ENCODE measurements around the gene FAT1.

DNA sequence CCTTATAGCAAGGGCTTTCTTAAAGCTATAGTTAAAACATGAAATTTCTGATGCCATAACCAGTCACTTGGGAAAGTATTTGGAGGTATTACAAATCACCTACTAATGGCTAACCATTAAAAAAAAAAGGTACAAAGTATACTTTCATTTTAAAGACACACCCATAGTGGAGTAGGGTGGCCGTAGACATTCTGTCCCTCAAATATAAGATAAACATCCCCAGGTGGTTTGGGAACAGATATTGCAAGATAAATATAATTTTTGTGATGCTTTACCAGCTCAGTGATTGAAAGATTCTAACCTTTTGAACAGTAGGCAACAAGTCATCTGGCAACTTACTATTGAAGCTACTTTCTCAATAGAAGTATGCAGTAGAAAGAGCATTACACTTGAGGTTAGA is 6.2 kb upstream of the FAT1 start:
- TF ChIP-seq, protein P1, sequence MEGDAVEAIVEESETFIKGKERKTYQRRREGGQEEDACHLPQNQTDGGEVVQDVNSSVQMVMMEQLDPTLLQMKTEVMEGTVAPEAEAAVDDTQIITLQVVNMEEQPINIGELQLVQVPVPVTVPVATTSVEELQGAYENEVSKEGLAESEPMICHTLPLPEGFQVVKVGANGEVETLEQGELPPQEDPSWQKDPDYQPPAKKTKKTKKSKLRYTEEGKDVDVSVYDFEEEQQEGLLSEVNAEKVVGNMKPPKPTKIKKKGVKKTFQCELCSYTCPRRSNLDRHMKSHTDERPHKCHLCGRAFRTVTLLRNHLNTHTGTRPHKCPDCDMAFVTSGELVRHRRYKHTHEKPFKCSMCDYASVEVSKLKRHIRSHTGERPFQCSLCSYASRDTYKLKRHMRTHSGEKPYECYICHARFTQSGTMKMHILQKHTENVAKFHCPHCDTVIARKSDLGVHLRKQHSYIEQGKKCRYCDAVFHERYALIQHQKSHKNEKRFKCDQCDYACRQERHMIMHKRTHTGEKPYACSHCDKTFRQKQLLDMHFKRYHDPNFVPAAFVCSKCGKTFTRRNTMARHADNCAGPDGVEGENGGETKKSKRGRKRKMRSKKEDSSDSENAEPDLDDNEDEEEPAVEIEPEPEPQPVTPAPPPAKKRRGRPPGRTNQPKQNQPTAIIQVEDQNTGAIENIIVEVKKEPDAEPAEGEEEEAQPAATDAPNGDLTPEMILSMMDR (IDR thresholded peaks at IDR 0.05): no peak
- TF ChIP-seq POLR2A (IDR thresholded peaks at IDR 0.05) (no peak), POLR2AphosphoS5 (IDR thresholded peaks at IDR 0.05; ENCODE audit: insufficient read depth in 1 of 2, low read depth in 1 of 2) (no peak)
